Glutamatergic neuron (in vitro differentiated cells): ENCODE results near the gene RALA. TPM values are rescaled to one million over a fixed set of nuclear protein-coding genes. Genes with fewer than 3 reads are reported as not detected.
"Not testable (repeated sequence)": the region's sequence is repeated elsewhere in the genome, so short reads cannot be mapped to it uniquely, and the experiment has no call there.

Experiments
- DNase-seq: peaks from one replicate; pipeline ENCODE4 v3.0.0; 2022
- H3K27ac Mint-ChIP-seq: one replicate; pipeline ENCODE4 v1.8.0; 2020; ENCODE audit warnings: mild to moderate bottlenecking, mixed read lengths, inconsistent platforms; ENCODE audit not compliant: unreplicated experiment
- H3K27me3 Mint-ChIP-seq: one replicate; pipeline ENCODE4 v1.8.0; 2020; ENCODE audit warnings: mild to moderate bottlenecking, moderate library complexity, mixed read lengths, inconsistent platforms; ENCODE audit not compliant: unreplicated experiment
- H3K36me3 Mint-ChIP-seq: one replicate; pipeline ENCODE4 v1.8.0; 2020; ENCODE audit warnings: mild to moderate bottlenecking, mixed read lengths, inconsistent platforms; ENCODE audit not compliant: unreplicated experiment
- H3K4me1 Mint-ChIP-seq: one replicate; pipeline ENCODE4 v1.8.0; 2020; ENCODE audit warnings: mild to moderate bottlenecking, low read depth, mixed read lengths, inconsistent platforms; ENCODE audit not compliant: unreplicated experiment
- H3K4me3 Mint-ChIP-seq: one replicate; pipeline ENCODE4 v1.8.0; 2020; ENCODE audit warnings: mild to moderate bottlenecking, mixed read lengths, inconsistent platforms; ENCODE audit not compliant: unreplicated experiment
- H3K9me3 Mint-ChIP-seq: one replicate; pipeline ENCODE4 v1.8.0; 2020; ENCODE audit warnings: mild to moderate bottlenecking, moderate library complexity, mixed read lengths, inconsistent platforms; ENCODE audit not compliant: unreplicated experiment
- CTCF ChIP-seq: fragments of 200-600 bp; sonication (generic); IDR thresholded peaks from one replicate; pipeline ENCODE4 v1.5.0; 2021; ENCODE audit not compliant: partially characterized antibody, unreplicated experiment
- total RNA-seq: library from RNA; stranded (reverse); fragmentation: NEBNext Ultra II Directional; extraction: Animal tissue kit (Norgen Biotek cat#: 25700); gene quantifications from one replicate; pipeline ENCODE4 v1.2.1, GENCODE V29; 2021; ENCODE audit not compliant: unreplicated experiment

Gene RALA
- total RNA-seq, 1 donor from 2014 or later: 69.9 TPM

GRCh38 chr7:39686261-39686924, 63.0 kb downstream of the RALA start:
- H3K27ac Mint-ChIP-seq: no peak overlapping the region
- DNase-seq: no peak
- peaks cover 4% of the 10 kb centered on the region for H3K36me3 Mint-ChIP-seq
- peaks cover 1% of the 10 kb centered on the region for H3K27me3 Mint-ChIP-seq
- peaks cover 16% of the 10 kb centered on the region for H3K4me1 Mint-ChIP-seq
- no peak overlapping the region for H3K4me3 Mint-ChIP-seq
- peaks cover 1% of the 10 kb centered on the region for H3K9me3 Mint-ChIP-seq
- TF ChIP-seq CTCF: no peak

- Mint-ChIP-seq H3K4me3 (no peak overlapping the region), H3K27me3 (peaks cover 1% of the 10 kb centered on the region), H3K9me3 (no peaks in the 10 kb centered on the region), H3K36me3 (peaks cover 4% of the 10 kb centered on the region), H3K4me1 (peaks cover 3% of the 10 kb centered on the region), H3K27ac (no peak overlapping the region)
- DNase-seq: no peak
- no peak for TF ChIP-seq CTCF
These were observed 65.5 kb downstream of the RALA start for GRCh38 chr7:39688611-39689480.

- TF ChIP-seq CTCF: no peak
- Mint-ChIP-seq H3K36me3 (peaks cover 4% of the 10 kb centered on the region), H3K4me1 (no peaks in the 10 kb centered on the region), H3K9me3 (no peaks in the 10 kb centered on the region), H3K27me3 (no peaks in the 10 kb centered on the region), H3K27ac (no peak overlapping the region), H3K4me3 (no peak overlapping the region)
- DNase-seq: no peak
These were observed 68.4 kb downstream of the RALA start for GRCh38 chr7:39691821-39692220.

GRCh38 chr7:39693086-39693485, 69.7 kb downstream of the RALA start:
- DNase-seq, H3K27me3 Mint-ChIP-seq, H3K9me3 Mint-ChIP-seq, H3K36me3 Mint-ChIP-seq, H3K4me3 Mint-ChIP-seq, H3K27ac Mint-ChIP-seq, H3K4me1 Mint-ChIP-seq: not testable (repeated sequence)

- Mint-ChIP-seq H3K4me3 (no peak overlapping the region), H3K27me3 (no peaks in the 10 kb centered on the region), H3K9me3 (peaks cover 3% of the 10 kb centered on the region), H3K36me3 (peaks cover under 1% of the 10 kb centered on the region), H3K27ac (no peak overlapping the region), H3K4me1 (no peaks in the 10 kb centered on the region)
- no peak for TF ChIP-seq CTCF
- no peak for DNase-seq
These were observed 70.4 kb downstream of the RALA start for GRCh38 chr7:39693812-39694211.
